ENCODE results near the gene KIF1B. TPM values are rescaled to one million over a fixed set of nuclear protein-coding genes. Genes with fewer than 3 reads are reported as not detected.

The KIF1B gene
- total RNA-seq, 1 donor from 2014 or later, result 113 TPM

GRCh38 chr1:10209590-10209904, 823 bp upstream of the KIF1B start:
- Mint-ChIP-seq H3K4me3 (peak overlapping the region; percentile 97), H3K9me3 (no peaks in the 10 kb centered on the region), H3K36me3 (ENCODE audit: low read depth) (no peaks in the 10 kb centered on the region), H3K4me1 (peaks cover 39% of the 10 kb centered on the region), H3K27me3 (ENCODE audit: low read depth) (no peaks in the 10 kb centered on the region), H3K27ac (ENCODE audit: unreplicated experiment) (peak overlapping the region; percentile 99)
- no peak for DNase-seq (ENCODE audit: low read depth, low spot score)
- TF ChIP-seq CTCF (conservative IDR thresholded peaks at IDR 0.05), result no peak

GRCh38 chr1:10210841-10211804, 753 bp downstream of the KIF1B start:
- no peaks in the 10 kb centered on the region for H3K36me3 Mint-ChIP-seq (ENCODE audit: low read depth)
- TF ChIP-seq CTCF (conservative IDR thresholded peaks at IDR 0.05), result no peak
- H3K27me3 Mint-ChIP-seq (ENCODE audit: low read depth), result no peaks in the 10 kb centered on the region
- H3K27ac Mint-ChIP-seq (ENCODE audit: unreplicated experiment), result peak overlapping the region; percentile 97
- H3K9me3 Mint-ChIP-seq, result no peaks in the 10 kb centered on the region
- DNase-seq (ENCODE audit: low read depth, low spot score), result peak; percentile 37
- H3K4me1 Mint-ChIP-seq, result peaks cover 42% of the 10 kb centered on the region
- H3K4me3 Mint-ChIP-seq, result peak overlapping the region; percentile 95

DNA sequence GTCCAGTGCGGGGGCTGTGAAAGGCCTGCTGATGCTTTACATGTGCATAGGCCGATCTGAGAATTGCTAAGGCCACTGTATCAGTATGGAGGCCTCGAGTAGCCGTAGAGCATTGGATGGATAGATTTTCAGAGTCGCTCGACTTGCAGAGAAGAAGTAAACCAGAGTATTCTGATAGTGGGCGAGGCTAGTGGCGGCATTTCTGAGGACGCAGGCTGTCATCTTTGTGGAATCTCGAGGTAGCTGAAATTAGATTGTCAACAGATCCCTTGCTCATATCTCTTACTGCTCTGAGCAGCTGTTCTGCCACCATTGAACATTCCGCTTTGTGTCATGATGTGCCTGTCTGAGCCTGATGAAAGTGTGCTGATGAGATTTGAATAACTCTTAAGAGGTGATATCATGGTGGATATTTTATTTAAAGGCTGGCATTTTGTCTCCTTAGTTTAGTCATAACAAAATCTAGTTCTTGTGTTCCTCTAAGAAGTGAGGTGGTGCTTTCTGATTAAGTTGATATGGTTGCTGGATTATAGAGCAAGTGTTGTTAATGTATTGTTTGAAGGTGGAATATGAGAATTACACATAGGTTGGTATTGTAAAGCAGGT, 1.5 kb downstream of the KIF1B start:
- Mint-ChIP-seq H3K4me1 (peaks cover 49% of the 10 kb centered on the region), H3K9me3 (no peaks in the 10 kb centered on the region), H3K27ac (ENCODE audit: unreplicated experiment) (peak overlapping the region; percentile 97), H3K36me3 (ENCODE audit: low read depth) (no peaks in the 10 kb centered on the region), H3K27me3 (ENCODE audit: low read depth) (no peaks in the 10 kb centered on the region), H3K4me3 (peak overlapping the region; percentile 95)
- TF ChIP-seq CTCF (conservative IDR thresholded peaks at IDR 0.05), result no peak
- peak; percentile 9 for DNase-seq (ENCODE audit: low read depth, low spot score)

- peaks cover 51% of the 10 kb centered on the region for H3K4me1 Mint-ChIP-seq
- H3K4me3 Mint-ChIP-seq, result peak overlapping the region; percentile 95
- H3K9me3 Mint-ChIP-seq, result no peaks in the 10 kb centered on the region
- H3K27me3 Mint-ChIP-seq (ENCODE audit: low read depth), result no peaks in the 10 kb centered on the region
- DNase-seq (ENCODE audit: low read depth, low spot score), result no peak
- H3K36me3 Mint-ChIP-seq (ENCODE audit: low read depth), result no peaks in the 10 kb centered on the region
- TF ChIP-seq CTCF (conservative IDR thresholded peaks at IDR 0.05), result no peak
- peak overlapping the region; percentile 97 for H3K27ac Mint-ChIP-seq (ENCODE audit: unreplicated experiment)
Measured at GRCh38 chr1:10212476-10212875, 2.1 kb downstream of the KIF1B start.

GRCh38 chr1:10213186-10213705, 2.9 kb downstream of the KIF1B start:
- no peak for TF ChIP-seq CTCF (conservative IDR thresholded peaks at IDR 0.05)
- H3K9me3 Mint-ChIP-seq, result no peaks in the 10 kb centered on the region
- H3K4me3 Mint-ChIP-seq, result peak overlapping the region; percentile 82
- peaks cover 59% of the 10 kb centered on the region for H3K4me1 Mint-ChIP-seq
- no peaks in the 10 kb centered on the region for H3K27me3 Mint-ChIP-seq (ENCODE audit: low read depth)
- peak overlapping the region; percentile 55 for H3K27ac Mint-ChIP-seq (ENCODE audit: unreplicated experiment)
- no peak for DNase-seq (ENCODE audit: low read depth, low spot score)
- H3K36me3 Mint-ChIP-seq (ENCODE audit: low read depth), result no peaks in the 10 kb centered on the region

Measured in neural crest cell (in vitro differentiated cells).